HG03469 (cell line): ENCODE results near the gene TECPR2.
"Not testable (repeated sequence)": the region's sequence is repeated elsewhere in the genome, so short reads cannot be mapped to it uniquely, and the experiment has no call there.

Experiments
- ATAC-seq: cut with Tn5 transposase; IDR thresholded peaks from one replicate; pipeline ENCODE4 v1.9.1; 2021; ENCODE audit warnings: mild to moderate bottlenecking, moderate library complexity, moderate number of reproducible peaks; ENCODE audit not compliant: unreplicated experiment

The TECPR2 gene

GRCh38 chr14:102362545-102363181 lies at the start of gene TECPR2, which contains the start of gene CINP:
TECPR2 (plus strand) TSS chr14:102362941; CDS start chr14:102376722, 13,781 bp downstream.
CINP (minus strand) TSS chr14:102362890; CDS start chr14:102362851, 39 bp downstream.
- ATAC-seq: peak; percentile 74

GRCh38 chr14:102314242-102315011 lies 48.3 kb upstream of the TECPR2 start:
- no peak for ATAC-seq

GRCh38 chr14:102315121-102315520 lies 47.6 kb upstream of the TECPR2 start:
- ATAC-seq: no peak

GRCh38 chr14:102316338-102316742 lies 46.4 kb upstream of the TECPR2 start:
- no peak for ATAC-seq

GRCh38 chr14:102316743-102317563 lies 45.8 kb upstream of the TECPR2 start:
- peak; percentile 55 for ATAC-seq

GRCh38 chr14:102317564-102318248 lies 45.0 kb upstream of the TECPR2 start:
- ATAC-seq: no peak

GRCh38 chr14:102318781-102319276 lies 43.9 kb upstream of the TECPR2 start:
- ATAC-seq: no peak

GRCh38 chr14:102319351-102320032 lies 43.2 kb upstream of the TECPR2 start, which contains the start of gene ZNF839:
ZNF839 (plus strand) TSS chr14:102319746; CDS start chr14:102319766, 20 bp downstream.
- ATAC-seq: peak; percentile 40

- peak; percentile 6 for ATAC-seq
These were observed 42.6 kb upstream of the TECPR2 start for GRCh38 chr14:102320033-102320660.

GRCh38 chr14:102320671-102321455 lies 41.9 kb upstream of the TECPR2 start:
- no peak for ATAC-seq

- no peak for ATAC-seq
These were observed 41.0 kb upstream of the TECPR2 start for GRCh38 chr14:102321456-102322422.

GRCh38 chr14:102323102-102323501 lies 39.6 kb upstream of the TECPR2 start:
- ATAC-seq: no peak

GRCh38 chr14:102325791-102326345 lies 36.9 kb upstream of the TECPR2 start:
- no peak for ATAC-seq

- ATAC-seq: no peak
These were observed 36.2 kb upstream of the TECPR2 start for GRCh38 chr14:102326583-102326982.

- not testable (repeated sequence) for ATAC-seq
These were observed 33.4 kb upstream of the TECPR2 start for GRCh38 chr14:102329381-102329780.

GRCh38 chr14:102330806-102331205 lies 31.9 kb upstream of the TECPR2 start:
- no peak for ATAC-seq

GRCh38 chr14:102333390-102333789 lies 29.4 kb upstream of the TECPR2 start:
- no peak for ATAC-seq
